Hypothalamus (tissue), 51 donors: Measurements from ENCODE around the gene B4GALNT3.

Source experiments
- DNase-seq, 51 donors: peaks; one replicate each; lab custom pipeline; 2025; lab: John Stamatoyannopoulos, UW

B4GALNT3 gene

GRCh38 chr12:553216-554000 lies 93.7 kb downstream of the B4GALNT3 start:
- no peak for DNase-seq

- no peak for DNase-seq
Observed at GRCh38 chr12:554001-554285, 94.2 kb downstream of the B4GALNT3 start.

DNA sequence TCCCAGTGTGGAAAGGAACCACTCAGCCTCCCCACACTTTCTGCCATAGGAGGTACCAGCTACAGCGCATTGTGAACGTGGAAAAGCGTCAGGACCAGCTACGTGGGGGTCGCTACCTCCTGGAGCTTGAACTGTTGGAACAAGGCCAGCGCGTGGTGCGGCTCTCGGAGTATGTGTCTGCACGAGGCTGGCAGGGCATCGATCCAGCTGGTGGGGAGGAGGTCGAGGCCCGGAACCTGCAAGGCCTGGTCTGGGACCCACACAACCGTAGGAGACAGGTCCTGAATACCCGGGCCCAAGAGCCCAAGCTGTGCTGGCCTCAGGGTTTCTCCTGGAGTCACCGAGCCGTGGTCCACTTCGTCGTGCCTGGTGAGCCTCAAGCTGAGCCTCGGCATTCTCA lies 96.8 kb downstream of the B4GALNT3 start:
- DNase-seq: no peak

- no peak for DNase-seq
Observed at GRCh38 chr12:558580-558979, 98.8 kb downstream of the B4GALNT3 start.

DNA sequence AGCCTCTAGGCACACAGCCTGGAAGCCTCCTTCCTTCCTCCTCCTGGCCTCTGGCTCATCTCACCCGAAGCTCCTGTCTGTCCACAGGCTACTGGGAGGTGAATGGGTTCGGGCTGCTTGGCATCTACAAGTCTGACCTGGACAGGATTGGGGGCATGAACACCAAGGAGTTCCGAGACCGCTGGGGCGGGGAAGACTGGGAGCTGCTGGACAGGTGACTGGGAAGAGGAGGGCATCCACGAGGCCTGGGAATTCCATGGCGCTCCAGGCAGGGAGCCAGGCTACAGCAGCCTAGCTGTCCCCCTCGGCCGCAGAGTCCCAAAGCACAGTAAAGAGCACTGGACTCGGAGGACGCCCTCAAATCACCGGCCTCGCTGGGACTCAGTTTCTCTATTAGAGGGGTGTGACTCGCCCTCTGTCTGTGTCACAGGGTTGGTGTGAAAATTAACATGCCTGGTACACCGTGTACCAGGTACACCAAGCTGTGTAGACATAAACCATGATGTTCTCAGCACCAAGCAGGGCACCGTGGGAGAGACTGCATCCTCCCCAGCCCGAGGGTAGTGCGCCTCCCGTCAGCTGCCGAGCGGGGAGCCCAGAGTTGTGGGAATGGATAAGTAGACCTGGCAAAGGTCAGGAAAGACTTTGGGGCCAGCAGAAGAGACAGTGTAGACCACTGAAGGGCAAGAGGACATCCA lies 99.6 kb downstream of the B4GALNT3 start:
- no peak for DNase-seq

DNA sequence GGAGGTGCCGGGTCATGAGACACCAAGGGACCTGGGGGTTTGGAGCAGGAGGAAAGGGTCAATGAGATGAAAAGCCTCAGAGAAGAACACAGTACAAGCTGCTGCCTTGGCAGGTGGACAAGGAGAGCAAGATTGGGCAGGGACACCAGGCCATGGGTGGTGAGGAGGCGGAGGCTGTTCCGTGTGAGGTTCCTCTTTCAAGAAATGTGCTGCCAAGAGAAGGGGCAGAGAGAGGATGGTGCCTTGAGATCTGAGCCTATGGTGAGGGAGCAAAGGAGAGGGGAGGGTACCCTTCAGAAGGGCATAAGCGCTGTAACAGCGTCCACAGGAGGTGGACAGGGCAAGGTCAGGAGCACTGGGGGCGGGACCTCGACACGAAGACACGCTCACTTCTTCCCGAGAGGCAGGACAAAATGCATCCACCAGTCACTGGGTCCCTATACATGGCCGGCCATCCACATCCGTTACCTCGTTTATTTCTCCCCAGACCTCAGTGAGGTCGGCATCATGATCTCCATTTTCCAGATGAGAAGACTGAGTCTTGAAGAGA lies 100.2 kb downstream of the B4GALNT3 start:
- DNase-seq: no peak

DNA sequence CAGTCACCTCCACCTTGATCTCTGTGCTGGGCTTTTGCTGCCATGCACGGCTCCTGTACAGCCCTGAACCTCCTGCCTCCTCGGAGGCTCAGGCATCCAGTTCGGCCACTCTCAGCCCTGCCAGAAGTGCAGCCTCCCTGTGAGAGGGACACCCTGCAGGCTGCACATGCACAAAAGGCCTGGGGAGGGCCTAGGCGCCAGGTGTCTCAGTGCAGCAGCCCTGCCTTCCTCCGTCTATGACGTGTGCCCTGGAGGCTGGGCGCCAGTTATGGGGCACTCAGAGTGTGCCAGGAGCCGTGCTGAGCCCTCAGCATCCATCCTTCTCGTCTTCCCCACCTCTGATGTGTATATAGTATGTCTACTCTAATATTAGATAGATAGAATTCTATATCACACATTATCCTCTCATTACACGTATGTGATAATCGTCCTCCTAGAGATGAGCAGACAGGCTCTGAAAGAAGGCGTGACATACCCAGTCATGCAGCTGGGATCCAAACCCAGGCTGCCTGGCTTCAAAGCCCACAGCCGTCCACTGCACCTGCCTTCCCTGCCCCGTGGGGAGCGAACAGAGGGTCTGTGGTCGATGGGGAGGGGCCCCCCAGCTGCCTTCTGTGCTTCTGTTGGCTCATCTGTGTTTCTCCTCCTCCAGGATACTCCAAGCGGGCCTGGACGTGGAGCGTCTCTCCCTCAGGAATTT lies 101.1 kb downstream of the B4GALNT3 start:
- DNase-seq: no peak

- DNase-seq: no peak
Observed at GRCh38 chr12:561391-561705, 101.6 kb downstream of the B4GALNT3 start.

GRCh38 chr12:561908-562593 lies 102.3 kb downstream of the B4GALNT3 start:
- peak in 10 of 51 donors; percentile 14 to 55 (median 33) for DNase-seq

GRCh38 chr12:562634-563033 lies 102.9 kb downstream of the B4GALNT3 start:
- no peak for DNase-seq

- DNase-seq: no peak
Observed at GRCh38 chr12:563250-563781, 103.6 kb downstream of the B4GALNT3 start.

DNA sequence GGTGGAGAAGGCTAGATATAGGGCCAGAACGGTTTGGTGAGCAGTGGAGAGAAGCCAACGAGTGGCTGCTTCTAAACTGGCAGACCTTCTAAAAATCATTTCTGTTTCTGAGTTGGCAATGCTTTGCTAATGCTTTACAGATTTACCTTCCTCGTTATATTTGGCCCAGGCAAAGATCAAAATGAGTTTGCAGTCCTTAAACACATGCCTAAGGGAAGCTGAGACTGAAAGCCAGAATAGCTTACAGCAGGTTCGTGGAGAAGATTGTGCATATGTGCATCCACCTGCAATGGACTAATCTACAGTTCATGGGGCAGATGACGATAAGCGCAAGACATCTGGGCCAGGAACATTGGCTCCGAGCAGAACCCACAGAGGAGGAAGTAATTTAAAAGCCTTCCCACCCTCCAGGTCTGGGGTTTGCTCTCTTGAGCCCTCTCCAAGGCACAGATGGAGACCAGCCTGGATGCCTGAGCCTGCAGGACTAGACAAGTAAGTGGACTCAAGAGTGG lies 104.1 kb downstream of the B4GALNT3 start:
- no peak for DNase-seq

- no peak for DNase-seq
Observed at GRCh38 chr12:565161-565560, 105.4 kb downstream of the B4GALNT3 start.

DNA sequence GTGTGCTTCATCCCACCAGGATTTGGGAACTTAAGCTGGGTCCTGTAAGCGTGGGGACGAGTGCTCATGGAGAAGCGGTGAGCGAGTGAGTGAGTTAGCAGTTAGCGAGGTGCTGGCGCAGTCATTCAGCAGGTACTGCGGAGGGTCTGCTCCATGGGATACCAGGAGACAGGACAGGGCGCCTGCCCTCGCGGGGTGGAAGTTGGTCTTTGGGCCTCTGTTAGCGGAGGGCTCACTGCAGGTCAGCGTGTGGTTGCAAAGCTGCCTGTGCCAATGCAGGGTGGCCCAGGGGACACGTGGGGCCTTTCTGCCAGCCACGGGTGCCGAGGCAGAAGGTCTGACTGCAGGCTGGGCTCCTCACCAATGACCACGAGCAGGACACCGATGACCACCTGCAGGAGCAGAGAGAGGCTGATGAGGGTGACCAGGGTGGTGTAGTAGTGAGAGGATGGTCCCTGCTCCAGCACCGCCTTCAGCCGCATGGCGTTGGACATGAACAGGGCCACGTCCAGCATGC lies 105.9 kb downstream of the B4GALNT3 start:
- DNase-seq: no peak

GRCh38 chr12:568486-568885 lies 108.7 kb downstream of the B4GALNT3 start:
- DNase-seq: no peak

DNA sequence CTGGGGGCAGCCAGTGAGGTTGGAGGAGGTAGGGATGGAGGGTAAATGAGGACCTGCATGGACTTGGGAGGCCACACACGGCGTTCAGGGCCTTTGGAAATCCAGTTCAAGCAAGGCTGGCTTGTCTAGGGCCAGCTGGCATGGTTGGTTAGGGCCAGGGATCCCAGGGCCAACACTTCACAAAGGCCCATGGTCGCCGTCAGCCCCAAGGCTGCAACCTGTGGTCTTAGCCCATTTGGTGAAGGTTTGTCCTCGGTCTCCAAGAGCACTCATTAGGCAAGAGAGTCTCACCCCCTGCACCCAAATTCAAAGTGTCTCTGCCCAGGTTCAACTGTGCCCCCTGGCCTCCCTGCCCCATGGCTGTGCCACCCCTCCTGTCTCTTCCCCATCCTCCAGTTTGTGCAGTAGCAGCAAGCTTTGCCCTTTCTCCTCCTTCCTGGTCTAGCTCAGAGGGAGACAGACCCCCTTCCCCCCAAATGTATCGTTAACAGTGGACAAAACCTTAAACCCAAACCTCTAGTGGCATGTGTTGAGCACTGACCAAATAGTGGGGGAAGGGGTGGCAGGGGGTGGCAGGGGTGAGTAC lies 109.4 kb downstream of the B4GALNT3 start:
- DNase-seq: no peak

DNA sequence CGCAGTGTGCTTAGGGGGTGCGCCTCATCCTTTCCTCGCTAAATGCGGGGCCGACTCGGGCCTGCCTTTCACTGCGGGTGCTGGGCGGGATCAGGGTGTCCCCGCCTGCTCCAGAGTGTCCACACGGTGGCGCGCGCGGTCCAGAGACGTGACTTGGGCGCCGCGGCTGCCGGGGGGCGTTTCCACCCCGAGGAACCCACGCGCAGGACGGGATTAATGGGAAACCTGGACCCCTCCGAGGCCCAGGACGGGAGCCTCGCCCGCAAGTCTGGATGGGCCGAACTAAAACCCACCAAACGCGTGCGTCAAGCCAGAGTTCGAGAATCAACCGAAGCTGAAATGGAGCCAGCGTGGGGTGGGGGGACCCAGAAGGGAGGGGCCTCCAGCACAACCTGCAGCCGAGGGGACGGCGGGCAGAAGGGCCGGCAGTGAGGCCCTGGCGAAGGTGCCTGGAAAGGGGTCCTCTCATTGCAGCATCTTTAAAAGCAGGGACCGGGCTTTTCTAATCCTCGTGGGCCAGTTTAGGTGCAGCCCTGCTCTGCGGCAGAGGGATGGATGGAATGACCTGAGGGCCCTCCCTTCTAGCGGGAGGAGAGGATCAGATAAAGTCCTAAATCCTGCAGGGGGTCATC lies 110.2 kb downstream of the B4GALNT3 start:
- DNase-seq: peak; percentile 14 to 88 (median 63)

DNA sequence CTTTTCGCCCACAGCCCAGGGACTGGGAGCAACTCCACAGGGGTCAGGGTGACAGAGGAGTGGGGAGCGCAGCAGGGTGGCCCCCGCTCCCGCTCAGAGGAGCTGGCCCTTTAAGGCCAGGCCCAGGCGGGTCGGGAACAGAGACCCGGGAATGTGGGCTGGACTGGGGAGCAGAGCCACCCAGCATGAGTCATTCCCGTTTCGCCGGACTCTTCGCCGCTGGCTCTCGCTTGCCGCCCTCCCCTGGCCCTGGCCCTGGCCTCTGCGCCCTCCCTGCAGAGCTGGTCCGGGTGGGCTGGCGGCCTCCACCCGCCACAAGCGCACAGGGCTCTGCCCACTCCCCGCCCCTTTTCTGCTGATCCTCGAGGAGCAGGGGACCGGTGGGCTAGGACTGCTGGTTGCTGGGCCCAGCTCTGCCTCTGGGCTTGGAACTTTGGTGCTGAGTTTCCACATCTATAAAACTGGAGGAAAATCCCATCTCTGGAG lies 110.7 kb downstream of the B4GALNT3 start:
- DNase-seq: peak in 12 of 51 donors; percentile 13 to 49 (median 38)
